Activated naive CD8-positive, alpha-beta T cell treated with anti-CD3 and anti-CD28 coated beads, Interleukin-2, amount 10 ng/mL, durations not matched to agents 7 days and 5 days (primary cell): ENCODE measurements around the gene ATP6V0A1. TPM values are rescaled to one million over a fixed set of nuclear protein-coding genes. Genes with fewer than 3 reads are reported as not detected.
"Not testable (repeated sequence)": the region's sequence is repeated elsewhere in the genome, so short reads cannot be mapped to it uniquely, and the experiment has no call there.

Experiments used
- ATAC-seq: fragments of 150-1000 bp; cut with Tn5 transposase; one replicate; pipeline ENCODE4 v1.10.0; 2021; ENCODE audit warnings: low read depth, moderate library complexity
- POLR2A ChIA-PET: fragments of 350-600 bp; sonication (Branson Sonifier 250); formaldehyde crosslinking; loops from one replicate; lab custom pipeline; 2021; ENCODE audit warnings: antibody characterized with exemption; lab: Charles Lee
- DNase-seq: peaks from one replicate; pipeline ENCODE4 v3.0.0; 2021
- H3K27ac Mint-ChIP-seq: one replicate; pipeline ENCODE4 v1.8.0; 2022; ENCODE audit warnings: mild to moderate bottlenecking, mixed read lengths
- H3K27me3 Mint-ChIP-seq: one replicate; pipeline ENCODE4 v1.8.0; 2022; ENCODE audit warnings: mild to moderate bottlenecking, moderate library complexity, mixed read lengths
- H3K36me3 Mint-ChIP-seq: one replicate; pipeline ENCODE4 v1.8.0; 2021; ENCODE audit warnings: mild to moderate bottlenecking, mixed read lengths
- H3K4me1 Mint-ChIP-seq: one replicate; pipeline ENCODE4 v1.8.0; 2021; ENCODE audit warnings: mixed read lengths
- H3K4me3 Mint-ChIP-seq: one replicate; pipeline ENCODE4 v1.8.0; 2022; ENCODE audit warnings: mild to moderate bottlenecking, moderate library complexity, mixed read lengths
- H3K9me3 Mint-ChIP-seq: one replicate; pipeline ENCODE4 v1.8.0; 2021; ENCODE audit warnings: mixed read lengths
- total RNA-seq, 2 experiments: library from RNA; stranded (reverse); gene quantifications; one replicate each; pipeline ENCODE4 v1.2.3, GENCODE V29; 2021

The ATP6V0A1 gene
- total RNA-seq, 2 experiments from 2014 or later: 8.1 TPM

DNA sequence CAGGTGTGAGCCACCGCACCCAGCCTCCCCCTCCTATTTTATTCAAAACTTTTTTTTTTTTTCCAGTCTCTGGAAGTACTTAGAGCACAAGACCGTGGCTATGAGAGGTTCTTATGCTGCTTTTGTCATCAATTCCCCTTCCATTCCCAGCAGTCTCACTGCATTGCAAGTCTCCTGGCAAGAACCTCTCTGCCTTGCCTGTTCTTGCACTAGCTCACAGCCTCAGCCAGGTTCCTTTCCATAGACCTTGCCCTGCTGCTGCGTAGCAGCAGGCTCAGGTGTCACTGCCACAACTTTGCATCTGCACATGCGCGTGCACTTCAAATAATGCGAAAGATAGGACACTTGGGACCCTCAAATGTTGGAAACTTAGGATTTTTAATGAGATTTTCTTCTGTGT lies 15.6 kb downstream of the ATP6V0A1 start:
- Mint-ChIP-seq H3K27me3 (peaks cover 4% of the 10 kb centered on the region), H3K27ac (no peak overlapping the region), H3K4me3 (no peak overlapping the region), H3K4me1 (peaks cover 16% of the 10 kb centered on the region), H3K36me3 (peaks cover 9% of the 10 kb centered on the region), H3K9me3 (no peaks in the 10 kb centered on the region)
- no peak for ATAC-seq
- POLR2A ChIA-PET: no interaction called here
- no peak for DNase-seq

GRCh38 chr17:42475121-42475520 lies 16.4 kb downstream of the ATP6V0A1 start:
- H3K9me3 Mint-ChIP-seq: no peaks in the 10 kb centered on the region
- no peak overlapping the region for H3K27ac Mint-ChIP-seq
- peaks cover 9% of the 10 kb centered on the region for H3K36me3 Mint-ChIP-seq
- H3K4me1 Mint-ChIP-seq: peaks cover 14% of the 10 kb centered on the region
- peaks cover 4% of the 10 kb centered on the region for H3K27me3 Mint-ChIP-seq
- no peak for DNase-seq
- no peak overlapping the region for H3K4me3 Mint-ChIP-seq
- ATAC-seq: no peak
- POLR2A ChIA-PET: no interaction called here

- Mint-ChIP-seq H3K27ac (no peak overlapping the region), H3K36me3 (peaks cover 9% of the 10 kb centered on the region), H3K4me3 (no peak overlapping the region), H3K27me3 (peaks cover 4% of the 10 kb centered on the region), H3K4me1 (peaks cover 14% of the 10 kb centered on the region), H3K9me3 (no peaks in the 10 kb centered on the region)
- no peak for ATAC-seq
- DNase-seq: no peak
- POLR2A ChIA-PET: no interaction called here
Observed at GRCh38 chr17:42475835-42476234, 17.2 kb downstream of the ATP6V0A1 start.

GRCh38 chr17:42476411-42476810 lies 17.7 kb downstream of the ATP6V0A1 start:
- POLR2A ChIA-PET: no interaction called here
- peaks cover 9% of the 10 kb centered on the region for H3K36me3 Mint-ChIP-seq
- H3K4me3 Mint-ChIP-seq: no peak overlapping the region
- H3K9me3 Mint-ChIP-seq: no peaks in the 10 kb centered on the region
- ATAC-seq: no peak
- peaks cover 14% of the 10 kb centered on the region for H3K4me1 Mint-ChIP-seq
- H3K27ac Mint-ChIP-seq: no peak overlapping the region
- no peak for DNase-seq
- peaks cover 4% of the 10 kb centered on the region for H3K27me3 Mint-ChIP-seq

DNA sequence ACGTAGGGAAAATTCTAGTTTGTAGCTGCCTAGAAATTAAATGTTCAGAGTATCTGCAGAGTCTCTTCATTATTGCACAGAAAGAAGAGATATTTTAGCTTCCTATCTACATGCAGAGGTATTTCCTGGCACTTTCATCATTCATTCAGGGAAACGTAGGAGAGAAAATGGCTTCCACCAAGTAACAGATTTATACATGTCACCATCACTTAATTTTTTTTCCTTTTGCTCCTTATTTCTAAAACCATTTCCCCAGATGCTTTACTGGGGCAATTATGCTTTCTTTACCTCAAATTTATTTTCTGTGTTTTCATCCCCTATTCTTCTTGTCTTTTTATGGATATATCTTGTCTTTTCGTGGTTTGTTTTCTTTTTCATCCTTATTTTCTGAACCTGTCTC lies 18.5 kb downstream of the ATP6V0A1 start:
- no peak for ATAC-seq
- no peak overlapping the region for H3K27ac Mint-ChIP-seq
- peaks cover 9% of the 10 kb centered on the region for H3K36me3 Mint-ChIP-seq
- DNase-seq: no peak
- no peaks in the 10 kb centered on the region for H3K9me3 Mint-ChIP-seq
- H3K4me3 Mint-ChIP-seq: no peak overlapping the region
- POLR2A ChIA-PET: interaction anchor here (0.6 kb wide), 1 partner anchor 420 kb away, joined by 4 read pairs; no protein-coding TSS in a partner anchor
- peaks cover 4% of the 10 kb centered on the region for H3K27me3 Mint-ChIP-seq
- H3K4me1 Mint-ChIP-seq: peaks cover 14% of the 10 kb centered on the region

GRCh38 chr17:42477824-42478223 lies 19.1 kb downstream of the ATP6V0A1 start:
- not testable (repeated sequence) for DNase-seq, H3K36me3 Mint-ChIP-seq, H3K27me3 Mint-ChIP-seq, H3K9me3 Mint-ChIP-seq, H3K4me3 Mint-ChIP-seq, H3K27ac Mint-ChIP-seq, ATAC-seq
- H3K4me1 Mint-ChIP-seq: peaks cover 14% of the 10 kb centered on the region
- POLR2A ChIA-PET: interaction anchor here (0.6 kb wide), 1 partner anchor 419 kb away, joined by 4 read pairs; no protein-coding TSS in a partner anchor

- H3K27ac Mint-ChIP-seq: peak overlapping the region; percentile 49
- POLR2A ChIA-PET: interaction anchor here (0.7 to 1.4 kb wide), 3 partner anchors 11 to 196 kb away, joined by 3 read pairs; partner anchors contain the start of gene STAT5A
- peaks cover 19% of the 10 kb centered on the region for H3K4me1 Mint-ChIP-seq
- no peaks in the 10 kb centered on the region for H3K9me3 Mint-ChIP-seq
- H3K27me3 Mint-ChIP-seq: peaks cover 3% of the 10 kb centered on the region
- peaks cover 4% of the 10 kb centered on the region for H3K36me3 Mint-ChIP-seq
- peak overlapping the region; percentile 75 for H3K4me3 Mint-ChIP-seq
- DNase-seq: peak; percentile 64
- peak; percentile 97 for ATAC-seq
Observed at GRCh38 chr17:42484304-42484703, 25.6 kb downstream of the ATP6V0A1 start.

- POLR2A ChIA-PET: no interaction called here
- H3K4me1 Mint-ChIP-seq: peaks cover 21% of the 10 kb centered on the region
- no peaks in the 10 kb centered on the region for H3K9me3 Mint-ChIP-seq
- DNase-seq (no peak), ATAC-seq (no peak)
- peaks cover 9% of the 10 kb centered on the region for H3K36me3 Mint-ChIP-seq
- H3K27me3 Mint-ChIP-seq: peaks cover 6% of the 10 kb centered on the region
- no peak overlapping the region for H3K27ac Mint-ChIP-seq
- H3K4me3 Mint-ChIP-seq: no peak overlapping the region
Observed at GRCh38 chr17:42485680-42486079, 27.0 kb downstream of the ATP6V0A1 start.

- DNase-seq (no peak), ATAC-seq (no peak)
- Mint-ChIP-seq H3K27me3 (peaks cover 6% of the 10 kb centered on the region), H3K27ac (peak overlapping the region; percentile 1), H3K36me3 (peaks cover 9% of the 10 kb centered on the region), H3K4me3 (peak overlapping the region; percentile 15), H3K9me3 (no peaks in the 10 kb centered on the region), H3K4me1 (peaks cover 21% of the 10 kb centered on the region)
- POLR2A ChIA-PET: no interaction called here
Observed at GRCh38 chr17:42488032-42488431, 29.4 kb downstream of the ATP6V0A1 start.

DNA sequence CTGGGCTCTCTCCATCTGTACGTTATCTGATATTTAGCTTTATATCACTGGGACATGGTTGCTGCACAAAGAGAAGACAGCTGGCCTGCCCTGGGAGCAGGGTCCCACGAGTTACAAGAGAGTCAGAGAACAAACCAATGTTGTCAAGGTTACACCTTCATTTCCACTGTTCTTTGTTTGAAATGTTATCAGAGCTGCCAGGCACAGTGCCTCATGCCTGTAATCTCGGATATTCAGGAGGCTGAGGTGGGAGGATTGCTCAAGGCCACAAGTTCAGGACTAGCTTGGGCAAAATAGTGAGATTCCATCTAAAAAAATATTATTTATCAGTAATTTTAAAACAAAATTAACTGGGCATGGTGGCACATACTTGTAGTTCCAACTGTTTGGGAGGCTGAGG lies 34.6 kb downstream of the ATP6V0A1 start:
- ATAC-seq (no peak), DNase-seq (no peak)
- no peak overlapping the region for H3K27ac Mint-ChIP-seq
- no peaks in the 10 kb centered on the region for H3K9me3 Mint-ChIP-seq
- no peak overlapping the region for H3K4me3 Mint-ChIP-seq
- peaks cover 14% of the 10 kb centered on the region for H3K4me1 Mint-ChIP-seq
- POLR2A ChIA-PET: no interaction called here
- H3K36me3 Mint-ChIP-seq: peaks cover 5% of the 10 kb centered on the region
- peaks cover 3% of the 10 kb centered on the region for H3K27me3 Mint-ChIP-seq

GRCh38 chr17:42494673-42495072 lies 36.0 kb downstream of the ATP6V0A1 start:
- Mint-ChIP-seq H3K27me3 (peaks cover 3% of the 10 kb centered on the region), H3K4me3 (no peak overlapping the region), H3K4me1 (peaks cover 13% of the 10 kb centered on the region), H3K9me3 (no peaks in the 10 kb centered on the region), H3K27ac (no peak overlapping the region), H3K36me3 (peaks cover 4% of the 10 kb centered on the region)
- POLR2A ChIA-PET: interaction anchor here (0.6 to 0.7 kb wide), 2 partner anchors 10 to 976 kb away, joined by 3 to 12 read pairs; partner anchors contain the start of gene KRT15
- DNase-seq (no peak), ATAC-seq (no peak)

DNA sequence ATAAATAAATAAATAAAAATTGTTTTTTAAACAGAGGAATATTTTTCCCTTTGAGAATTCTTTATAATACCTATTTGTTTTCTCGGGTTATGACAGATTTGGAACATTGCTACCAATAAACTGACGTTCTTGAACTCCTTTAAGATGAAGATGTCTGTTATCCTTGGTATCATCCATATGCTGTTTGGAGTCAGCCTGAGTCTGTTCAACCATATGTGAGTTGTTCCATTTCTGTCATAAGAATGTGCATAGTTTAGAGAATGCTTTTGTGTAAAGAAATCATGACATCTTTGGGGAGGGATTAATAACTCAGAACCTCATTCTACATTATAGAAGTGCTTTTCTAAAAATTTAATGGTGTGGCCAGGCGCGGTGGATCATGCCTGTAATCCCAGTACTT lies 40.1 kb downstream of the ATP6V0A1 start:
- peaks cover 15% of the 10 kb centered on the region for H3K4me1 Mint-ChIP-seq
- no peak overlapping the region for H3K27ac Mint-ChIP-seq
- ATAC-seq (no peak), DNase-seq (no peak)
- POLR2A ChIA-PET: no interaction called here
- no peaks in the 10 kb centered on the region for H3K9me3 Mint-ChIP-seq
- H3K4me3 Mint-ChIP-seq: no peak overlapping the region
- peaks cover 2% of the 10 kb centered on the region for H3K36me3 Mint-ChIP-seq
- no peaks in the 10 kb centered on the region for H3K27me3 Mint-ChIP-seq

GRCh38 chr17:42502091-42502490 lies 43.4 kb downstream of the ATP6V0A1 start:
- POLR2A ChIA-PET: no interaction called here
- no peaks in the 10 kb centered on the region for H3K27me3 Mint-ChIP-seq

GRCh38 chr17:42502926-42503325 lies 44.2 kb downstream of the ATP6V0A1 start:
- Mint-ChIP-seq H3K36me3 (peaks cover 2% of the 10 kb centered on the region), H3K4me3 (no peak overlapping the region), H3K27me3 (no peaks in the 10 kb centered on the region), H3K4me1 (peaks cover 3% of the 10 kb centered on the region), H3K9me3 (no peaks in the 10 kb centered on the region), H3K27ac (no peak overlapping the region)
- POLR2A ChIA-PET: no interaction called here
- no peak for DNase-seq
- no peak for ATAC-seq

More at GRCh38 chr17:42502091-42502490, 43.4 kb downstream of the ATP6V0A1 start:
- Mint-ChIP-seq H3K9me3 (no peaks in the 10 kb centered on the region), H3K36me3 (peaks cover 2% of the 10 kb centered on the region), H3K4me3 (no peak overlapping the region), H3K27ac (no peak overlapping the region), H3K4me1 (peaks cover 3% of the 10 kb centered on the region)
- no peak for DNase-seq
- no peak for ATAC-seq
